ENCODE measurements around the gene ERF. TPM values are rescaled to one million over a fixed set of nuclear protein-coding genes. Genes with fewer than 3 reads are reported as not detected.

The ERF gene
- polyA plus RNA-seq (ENCODE audit: insufficient read length in 3 of 3), result 10 to 100 TPM; 74.2 to 96.3 (median 86.2) TPM
- long read RNA-seq, donor 1, transcript ERF-201 (4 exons, 2,698 nt), result major isoform, 25 of 27 reads
- long read RNA-seq, donor 1, partial matches to known transcripts, result 0 of 27 reads
- long read RNA-seq, donor 1, other reads (novel, unspliced or antisense), result 0 of 27 reads
- long read RNA-seq, donor 2, transcript ERF-201 (4 exons, 2,698 nt), result major isoform, 45 of 48 reads
- long read RNA-seq, donor 2, partial matches to known transcripts, result 0 of 48 reads
- long read RNA-seq, donor 2, other reads (novel, unspliced or antisense), result 0 of 48 reads
- long read RNA-seq, donor 3, transcript ERF-201 (4 exons, 2,698 nt), result major isoform, 24 of 26 reads
- long read RNA-seq, donor 3, partial matches to known transcripts, result 0 of 26 reads
- long read RNA-seq, donor 3, other reads (novel, unspliced or antisense), result 0 of 26 reads
- long read RNA-seq, donor 4, transcript ERF-201 (4 exons, 2,698 nt), result major isoform, 24 of 55 reads
- long read RNA-seq, donor 4, partial matches to known transcripts, result 24 of 55 reads
- long read RNA-seq, donor 4, other reads (novel, unspliced or antisense), result 0 of 55 reads
- long read RNA-seq, donor 5, transcript ERF-201 (4 exons, 2,698 nt), result major isoform, 12 of 12 reads
- long read RNA-seq, donor 5, partial matches to known transcripts, result 0 of 12 reads
- long read RNA-seq, donor 5, other reads (novel, unspliced or antisense), result 0 of 12 reads
- long read RNA-seq, donor 6, transcript ERF-201 (4 exons, 2,698 nt), result major isoform, 39 of 52 reads
- long read RNA-seq, donor 6, partial matches to known transcripts, result 6 of 52 reads
- long read RNA-seq, donor 6, other reads (novel, unspliced or antisense), result 0 of 52 reads
- long read RNA-seq, donor 7, transcript ERF-201 (4 exons, 2,698 nt), result major isoform, 27 of 34 reads
- long read RNA-seq, donor 7, partial matches to known transcripts, result 0 of 34 reads
- long read RNA-seq, donor 7, other reads (novel, unspliced or antisense), result 0 of 34 reads
- long read RNA-seq, donor 8, transcript ERF-201 (4 exons, 2,698 nt), result major isoform, 14 of 19 reads
- long read RNA-seq, donor 8, partial matches to known transcripts, result 0 of 19 reads
- long read RNA-seq, donor 8, other reads (novel, unspliced or antisense), result 0 of 19 reads
- long read RNA-seq, donor 9, transcript ERF-201 (4 exons, 2,698 nt), result major isoform, 49 of 102 reads
- long read RNA-seq, donor 9, partial matches to known transcripts, result 48 of 102 reads
- long read RNA-seq, donor 9, other reads (novel, unspliced or antisense), result 0 of 102 reads
- long read RNA-seq, donor 10, transcript ERF-204 (2 exons, 557 nt), result minor isoform, 5 of 57 reads
- long read RNA-seq, donor 10, transcript ERF-201 (4 exons, 2,698 nt), result major isoform, 45 of 57 reads
- long read RNA-seq, donor 10, partial matches to known transcripts, result 5 of 57 reads
- long read RNA-seq, donor 10, other reads (novel, unspliced or antisense), result 0 of 57 reads
- long read RNA-seq, donor 11, transcript ERF-201 (4 exons, 2,698 nt), result major isoform, 13 of 15 reads
- long read RNA-seq, donor 11, partial matches to known transcripts, result 0 of 15 reads
- long read RNA-seq, donor 11, other reads (novel, unspliced or antisense), result 0 of 15 reads
- long read RNA-seq, donor 12, transcript ERF-201 (4 exons, 2,698 nt), result major isoform, 55 of 73 reads
- long read RNA-seq, donor 12, partial matches to known transcripts, result 9 of 73 reads
- long read RNA-seq, donor 12, other reads (novel, unspliced or antisense), result 0 of 73 reads
- long read RNA-seq, donor 13, transcript ERF-201 (4 exons, 2,698 nt), result major isoform, 11 of 13 reads
- long read RNA-seq, donor 13, partial matches to known transcripts, result 0 of 13 reads
- long read RNA-seq, donor 13, other reads (novel, unspliced or antisense), result 0 of 13 reads
- long read RNA-seq, donor 14, result 0 reads
- long read RNA-seq, donor 15, transcript ERF-201 (4 exons, 2,698 nt), result major isoform, 48 of 212 reads
- long read RNA-seq, donor 15, partial matches to known transcripts, result 160 of 212 reads
- long read RNA-seq, donor 15, other reads (novel, unspliced or antisense), result 0 of 212 reads
- long read RNA-seq, donor 16, transcript ERF-201 (4 exons, 2,698 nt), result major isoform, 42 of 47 reads
- long read RNA-seq, donor 16, partial matches to known transcripts, result 0 of 47 reads
- long read RNA-seq, donor 16, other reads (novel, unspliced or antisense), result 0 of 47 reads

DNA sequence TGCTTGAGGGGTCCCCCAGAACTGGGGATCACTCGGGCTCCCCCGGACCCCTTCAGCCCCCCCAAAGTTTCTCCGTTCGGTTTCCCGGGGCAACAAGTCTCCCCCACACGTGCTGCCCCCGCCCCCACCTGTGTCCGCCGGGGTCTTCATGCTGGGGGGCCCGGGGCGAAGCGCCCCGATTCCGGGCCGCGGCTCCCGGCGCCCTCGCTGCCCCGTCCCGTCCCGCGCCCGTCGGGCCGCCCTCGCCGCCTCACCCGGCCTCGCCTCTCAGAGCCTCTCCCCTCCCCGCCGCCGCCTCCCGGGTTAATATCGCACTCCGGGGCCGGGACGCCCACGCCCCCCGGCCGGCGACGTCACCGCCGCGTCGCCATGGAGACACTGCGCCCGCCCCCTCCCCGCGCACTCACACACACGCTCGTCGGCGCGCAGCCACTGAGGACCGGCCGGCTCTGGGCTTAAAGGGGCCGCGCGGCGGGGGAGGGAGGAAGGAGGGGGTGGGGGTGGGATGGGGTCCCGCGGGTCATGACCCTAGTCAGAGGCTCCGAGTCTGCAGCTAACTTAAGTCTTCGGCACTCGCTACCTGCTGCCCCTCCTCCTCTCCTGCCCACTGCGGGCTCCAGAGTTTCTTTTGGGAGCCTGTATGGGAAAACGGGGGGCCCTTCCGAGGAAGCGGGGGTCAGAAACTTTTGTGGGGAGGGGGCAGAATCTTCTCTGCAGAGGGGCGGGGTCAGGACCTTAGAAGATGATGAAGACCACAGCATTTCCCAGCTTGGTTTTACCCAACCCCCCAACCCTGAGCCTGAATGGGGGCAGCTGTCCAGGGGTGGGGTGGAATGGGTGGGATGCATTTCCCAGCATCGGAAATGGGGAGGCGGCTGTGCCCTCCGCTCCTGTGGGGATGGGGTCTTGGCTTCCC lies at the start of gene ERF:
Gene ERF (minus strand): TSS at position 279 of the 916 bp plus-strand sequence. CDS start 129 bp downstream, at position 150.
- DNase-seq, result peak; percentile 95

DNA sequence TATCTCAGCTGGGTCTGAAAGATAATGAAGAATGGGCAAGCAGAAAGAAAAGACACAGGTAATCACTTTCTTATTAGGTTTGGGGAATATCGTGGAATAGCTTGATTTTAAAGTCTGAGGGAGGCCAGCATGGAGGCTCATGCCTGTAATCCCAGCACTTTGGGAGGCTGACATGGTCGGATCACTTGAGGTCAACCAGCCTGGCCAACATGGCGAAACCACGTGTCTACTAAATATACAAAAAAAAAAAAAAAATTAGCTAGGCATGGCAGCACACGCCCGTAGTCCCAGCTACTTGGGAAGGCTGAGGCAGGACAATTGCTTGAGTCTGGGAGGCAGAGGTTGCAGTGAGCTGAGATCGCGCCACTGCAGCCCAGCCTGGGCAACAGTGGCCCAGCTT lies 48.9 kb upstream of the ERF start:
- no peak for DNase-seq

- no peak for DNase-seq
Measured at GRCh38 chr19:42303101-42303464, 48.2 kb upstream of the ERF start.

DNA sequence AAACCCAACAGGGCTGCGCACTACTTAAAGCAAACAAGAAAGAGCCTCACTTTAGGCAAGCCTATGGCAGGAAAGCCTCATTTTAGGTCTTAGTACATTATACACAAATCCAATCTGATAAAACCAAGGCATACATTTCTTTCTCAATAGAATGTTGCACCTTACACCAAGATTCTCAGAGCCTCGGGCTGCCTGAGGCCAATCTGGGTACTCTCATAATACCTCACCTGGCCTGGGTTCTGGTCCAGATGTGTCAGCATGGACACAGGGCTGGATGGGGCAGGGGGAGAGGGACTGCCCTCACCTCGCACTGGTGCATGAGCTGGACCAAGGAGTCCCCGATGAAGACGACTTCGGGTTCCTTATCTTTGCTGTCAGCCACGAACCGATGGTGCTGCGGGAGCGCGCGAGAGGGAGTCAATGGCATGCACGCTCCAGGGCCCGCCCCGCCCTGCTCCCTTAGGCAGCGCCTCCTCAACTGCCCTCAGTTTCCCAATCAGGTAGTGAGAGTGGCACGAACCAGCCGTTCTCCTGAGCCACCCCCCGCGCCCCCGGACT lies 46.8 kb upstream of the ERF start, which contains the start of gene PRR19:
Gene PRR19 (plus strand): TSS at position 487 of the 558 bp plus-strand sequence. CDS start 7,453 bp downstream, outside the sequence.
- no peak for DNase-seq

- DNase-seq, result no peak
Measured at GRCh38 chr19:42297039-42297438, 42.1 kb upstream of the ERF start.

GRCh38 chr19:42295831-42296525 lies 41.0 kb upstream of the ERF start:
- DNase-seq, result peak; percentile 66

DNA sequence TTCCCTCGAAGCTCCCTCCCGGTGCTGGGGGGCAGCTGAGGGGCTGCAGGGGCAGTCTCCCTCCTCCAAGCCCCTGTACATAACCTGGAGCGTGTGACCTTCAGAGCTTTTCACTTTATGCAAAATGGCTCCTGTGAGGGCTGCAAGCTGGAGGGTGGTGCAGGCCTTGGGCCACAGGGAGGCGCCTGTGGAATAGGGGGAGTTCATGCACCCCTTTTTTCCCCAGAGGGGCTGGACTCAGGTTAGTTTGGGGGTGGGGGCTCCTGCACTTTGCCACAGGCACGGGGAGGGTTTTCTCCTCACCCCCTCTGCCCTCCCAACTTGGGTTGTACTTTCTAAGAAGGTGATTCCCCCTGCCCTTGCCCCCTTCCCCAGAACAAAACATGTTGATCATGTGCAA lies 40.4 kb upstream of the ERF start:
- no peak for DNase-seq

DNA sequence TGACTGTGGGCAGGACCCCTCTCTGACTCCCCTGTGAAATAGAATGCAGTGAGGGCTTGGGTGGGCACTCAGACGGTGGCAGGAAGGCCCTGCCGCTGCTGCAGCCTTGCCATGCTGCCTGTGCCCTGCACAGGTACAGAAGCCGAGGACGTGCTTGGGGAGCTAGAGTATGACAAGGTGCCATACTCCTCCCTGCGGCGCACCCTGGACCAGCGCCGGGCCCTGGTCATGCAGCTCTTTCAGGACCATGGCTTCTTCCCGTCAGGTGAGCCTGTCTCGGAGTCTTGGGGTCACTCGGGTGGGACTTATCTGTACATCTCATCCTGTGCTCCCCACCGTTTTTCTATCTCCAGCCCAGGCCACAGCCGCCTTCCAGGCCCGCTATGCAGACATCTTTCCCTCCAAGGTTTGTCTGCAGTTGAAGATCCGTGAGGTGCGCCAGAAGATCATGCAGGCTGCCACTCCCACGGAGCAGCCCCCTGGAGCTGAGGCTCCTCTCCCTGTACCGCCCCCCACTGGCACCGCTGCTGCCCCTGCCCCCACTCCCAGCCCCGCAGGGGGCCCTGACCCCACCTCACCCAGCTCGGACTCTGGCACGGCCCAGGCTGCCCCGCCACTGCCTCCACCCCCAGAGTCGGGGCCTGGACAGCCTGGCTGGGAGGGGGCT lies 39.7 kb upstream of the ERF start:
- DNase-seq, result no peak

DNA sequence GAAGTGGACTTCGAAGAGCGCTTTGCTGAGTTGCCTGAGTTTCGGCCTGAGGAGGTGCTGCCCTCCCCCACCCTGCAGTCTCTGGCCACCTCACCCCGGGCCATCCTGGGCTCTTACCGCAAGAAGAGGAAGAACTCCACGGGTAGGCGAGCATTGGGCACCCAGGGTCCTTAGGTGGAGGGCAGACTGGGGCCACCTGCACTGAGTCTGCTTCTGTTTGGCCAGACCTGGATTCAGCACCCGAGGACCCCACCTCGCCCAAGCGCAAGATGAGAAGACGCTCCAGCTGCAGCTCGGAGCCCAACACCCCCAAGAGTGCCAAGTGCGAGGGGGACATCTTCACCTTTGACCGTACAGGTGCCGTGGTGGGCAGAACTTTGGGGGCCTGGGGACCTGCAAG lies 39.0 kb upstream of the ERF start:
- DNase-seq, result no peak

DNA sequence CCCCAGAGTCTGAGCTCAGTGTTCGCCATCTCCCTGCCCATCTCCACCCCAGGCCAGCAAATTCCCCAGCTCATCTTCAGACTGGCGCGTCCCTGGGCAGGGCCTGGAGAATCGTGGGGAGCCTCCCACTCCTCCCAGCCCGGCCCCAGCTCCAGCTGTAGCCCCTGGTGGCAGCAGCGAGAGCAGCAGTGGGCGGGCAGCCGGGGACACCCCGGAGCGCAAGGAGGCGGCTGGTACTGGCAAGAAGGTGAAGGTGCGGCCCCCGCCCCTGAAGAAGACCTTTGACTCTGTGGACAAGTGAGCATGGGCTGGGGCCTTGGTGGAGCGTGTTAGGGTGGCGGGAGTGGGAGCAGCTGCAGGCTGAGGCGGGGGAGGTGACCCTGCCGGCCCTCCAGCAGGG lies 38.6 kb upstream of the ERF start:
- DNase-seq, result no peak

GRCh38 chr19:42292963-42293362 lies 38.0 kb upstream of the ERF start:
- no peak for DNase-seq

GRCh38 chr19:42292042-42292960 lies 37.4 kb upstream of the ERF start:
- no peak for DNase-seq

DNA sequence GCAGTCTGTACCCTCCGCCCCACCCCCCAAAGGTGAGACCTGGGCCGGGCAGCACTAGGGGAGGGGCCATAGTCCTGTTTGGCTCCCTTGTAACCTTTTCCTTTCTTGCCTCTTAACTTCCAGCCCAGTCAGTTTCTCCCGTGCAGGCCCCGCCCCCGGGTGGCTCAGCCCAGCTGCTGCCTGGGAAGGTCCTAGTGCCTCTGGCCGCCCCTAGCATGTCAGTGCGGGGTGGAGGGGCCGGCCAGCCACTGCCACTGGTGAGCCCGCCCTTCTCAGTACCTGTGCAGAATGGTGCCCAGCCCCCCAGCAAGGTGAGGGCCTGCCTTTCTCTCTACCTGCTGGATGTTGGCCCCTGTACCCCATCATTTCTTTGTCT lies 36.5 kb upstream of the ERF start:
- DNase-seq, result no peak

DNA sequence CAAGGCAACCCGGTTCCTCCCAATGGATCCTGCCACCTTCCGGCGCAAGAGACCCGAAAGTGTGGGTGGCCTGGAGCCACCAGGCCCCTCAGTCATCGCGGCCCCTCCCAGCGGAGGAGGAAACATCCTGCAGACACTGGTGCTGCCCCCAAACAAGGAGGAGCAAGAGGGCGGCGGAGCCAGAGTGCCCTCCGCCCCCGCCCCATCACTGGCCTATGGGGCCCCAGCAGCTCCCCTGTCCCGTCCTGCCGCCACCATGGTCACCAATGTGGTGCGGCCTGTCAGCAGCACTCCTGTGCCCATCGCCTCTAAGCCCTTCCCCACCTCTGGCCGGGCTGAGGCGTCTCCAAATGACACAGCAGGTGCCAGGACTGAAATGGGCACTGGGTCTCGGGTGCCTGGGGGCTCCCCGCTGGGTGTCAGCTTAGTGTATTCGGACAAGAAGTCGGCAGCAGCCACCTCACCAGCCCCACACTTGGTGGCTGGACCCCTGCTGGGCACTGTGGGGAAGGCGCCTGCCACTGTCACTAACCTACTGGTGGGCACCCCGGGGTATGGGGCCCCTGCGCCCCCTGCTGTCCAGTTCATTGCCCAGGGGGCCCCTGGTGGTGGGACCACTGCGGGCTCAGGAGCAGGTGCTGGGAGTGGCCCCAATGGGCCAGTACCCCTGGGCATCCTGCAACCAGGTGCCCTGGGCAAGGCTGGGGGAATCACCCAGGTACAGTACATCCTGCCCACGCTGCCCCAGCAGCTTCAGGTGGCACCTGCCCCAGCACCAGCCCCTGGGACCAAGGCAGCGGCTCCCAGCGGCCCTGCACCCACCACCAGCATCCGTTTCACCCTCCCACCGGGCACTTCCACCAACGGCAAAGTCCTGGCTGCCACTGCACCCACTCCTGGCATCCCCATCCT lies 35.9 kb upstream of the ERF start:
- no peak for DNase-seq

GRCh38 chr19:42290136-42290522 lies 35.2 kb upstream of the ERF start:
- DNase-seq, result no peak
